H1 (cell line): ENCODE results near the gene ITPKA. TPM values are rescaled to one million over a fixed set of nuclear protein-coding genes. Genes with fewer than 3 reads are reported as not detected.

ENCODE experiments used
- CTCF ChIA-PET: fragments of 300-600 bp; sonication (Branson Sonifier 250); formaldehyde crosslinking; loops from one replicate; lab custom pipeline; 2021; ENCODE audit not compliant: partially characterized antibody; lab: Charles Lee
- POLR2A ChIA-PET: fragments of 300-600 bp; sonication (Branson Sonifier 250); formaldehyde crosslinking; loops from one replicate; lab custom pipeline; 2021; ENCODE audit warnings: inconsistent platforms; ENCODE audit not compliant: partially characterized antibody; lab: Charles Lee
- DNase-seq, 2 experiments: peaks; one replicate each; pipeline versions ENCODE4 v3.0.0 to v3.0.0-alpha.2; 2010 to 2022; ENCODE audit warnings: low spot score in 2 of 2, low read depth in 1 of 2, mixed read lengths in 1 of 2
- FAIRE-seq: peaks from 2 replicates; lab custom pipeline; 2011; peaks lifted over from hg19 to GRCh38; lab: Jason Lieb, UNC
- H2AFZ ChIP-seq: 2 replicates; pipeline ENCODE4 v1.8.1; 2012; ENCODE audit warnings: low read length, inconsistent platforms
- H2AK5ac ChIP-seq: 2 replicates; pipeline ENCODE4 v1.6.1; 2013; ENCODE audit warnings: low read depth, low read length
- H2BK120ac ChIP-seq: replicated peaks from 2 replicates; pipeline ENCODE3; 2013; ENCODE audit warnings: low read depth, low read length, inconsistent platforms
- H2BK12ac ChIP-seq: 2 replicates; pipeline ENCODE4 v1.6.1; 2013; ENCODE audit warnings: low read depth, low read length
- H2BK15ac ChIP-seq: 2 replicates; pipeline ENCODE4 v1.6.1; 2013; ENCODE audit warnings: low read length
- H2BK20ac ChIP-seq: 2 replicates; pipeline ENCODE4 v1.6.1; 2013; ENCODE audit warnings: low read length
- H2BK5ac ChIP-seq: 2 replicates; pipeline ENCODE4 v1.6.1; 2013; ENCODE audit warnings: low read depth, low read length
- H3K14ac ChIP-seq: 2 replicates; pipeline ENCODE4 v1.6.1; 2013; ENCODE audit warnings: inconsistent platforms; ENCODE audit not compliant: insufficient read length
- H3K18ac ChIP-seq: 2 replicates; pipeline ENCODE4 v1.6.1; 2013; ENCODE audit warnings: low read length; ENCODE audit errors: extremely low read depth
- H3K23ac ChIP-seq: 2 replicates; pipeline ENCODE4 v1.6.1; 2013; ENCODE audit warnings: inconsistent platforms; ENCODE audit not compliant: insufficient read length
- H3K23me2 ChIP-seq: 2 replicates; pipeline ENCODE4 v1.6.1; 2013; ENCODE audit warnings: low read depth, low read length
- H3K27ac ChIP-seq: 2 replicates; pipeline ENCODE4 v1.6.1; 2011; ENCODE audit warnings: low read depth, low read length, inconsistent platforms
- H3K27me3 ChIP-seq, 4 experiments: replicated peaks in 1 of 4; 1 replicate in 1 of 4; 2 replicates in 3 of 4; pipeline versions ENCODE4 v1.6.1 to v1.8.1; 2011 to 2013; ENCODE audit warnings: low read length in 3 of 4, mild to moderate bottlenecking in 3 of 4, inconsistent platforms in 2 of 4, mixed read lengths in 2 of 4, moderate library complexity in 1 of 4; ENCODE audit not compliant: control insufficient read depth in 3 of 4, insufficient read depth in 3 of 4; ENCODE audit errors: extremely low read depth in 1 of 4
- H3K36me3 ChIP-seq, 4 experiments: 2 replicates each; pipeline versions ENCODE4 v1.6.1 to v1.8.1; 2011 to 2013; ENCODE audit warnings: mild to moderate bottlenecking in 4 of 4, low read length in 3 of 4, moderate library complexity in 2 of 4, control low read depth in 1 of 4, inconsistent platforms in 1 of 4; ENCODE audit not compliant: insufficient read depth in 4 of 4, control insufficient read depth in 2 of 4
- H3K4ac ChIP-seq: replicated peaks from 2 replicates; pipeline ENCODE3; 2013; ENCODE audit warnings: low read length, low read depth, mixed read lengths, inconsistent platforms; ENCODE audit not compliant: insufficient read length
- H3K4me1 ChIP-seq, 4 experiments: replicated peaks in 1 of 4; 1 replicate in 1 of 4; 2 replicates in 3 of 4; pipeline versions ENCODE4 v1.6.1 to v1.8.1; 2011 to 2013; ENCODE audit warnings: low read length in 3 of 4, inconsistent platforms in 2 of 4, mixed read lengths in 1 of 4; ENCODE audit not compliant: insufficient read depth in 4 of 4, control insufficient read depth in 3 of 4
- H3K4me2 ChIP-seq, 2 experiments: 2 replicates each; pipeline versions ENCODE4 v1.6.1 to v1.8.1; 2011 to 2013; ENCODE audit warnings: low read depth in 2 of 2, low read length in 2 of 2, control low read depth in 1 of 2, inconsistent platforms in 1 of 2, mild to moderate bottlenecking in 1 of 2; ENCODE audit not compliant: insufficient read depth in 1 of 2
- H3K4me3 ChIP-seq, 4 experiments: fragments of 200-600, 300-600 bp in 1 of 4; sonication (generic), shearing (Covaris generic), sonication (Bioruptor Twin) in 1 of 4; 2 replicates each; pipeline versions ENCODE4 v1.5.1 to v1.8.1; 2011 to 2016; ENCODE audit warnings: low read length in 4 of 4, low read depth in 3 of 4, control low read depth in 2 of 4, inconsistent platforms in 2 of 4, mild to moderate bottlenecking in 2 of 4, mixed read lengths in 1 of 4, moderate library complexity in 1 of 4; ENCODE audit not compliant: insufficient read depth in 2 of 4; ENCODE audit errors: extremely low read depth in 1 of 4
- H3K56ac ChIP-seq: replicated peaks from 2 replicates; pipeline ENCODE3; 2013; ENCODE audit warnings: low read depth, mild to moderate bottlenecking, mixed read lengths, low read length, inconsistent platforms; ENCODE audit not compliant: insufficient read length
- H3K79me1 ChIP-seq: 2 replicates; pipeline ENCODE4 v1.6.1; 2013; ENCODE audit warnings: low read depth, low read length, control low read depth
- H3K79me2 ChIP-seq, 2 experiments: 2 replicates each; pipeline versions ENCODE4 v1.6.1 to v1.8.1; 2012 to 2013; ENCODE audit warnings: low read length in 2 of 2, mild to moderate bottlenecking in 2 of 2, inconsistent platforms in 1 of 2; ENCODE audit not compliant: insufficient read depth in 2 of 2, control insufficient read depth in 1 of 2
- H3K9ac ChIP-seq, 4 experiments: replicated peaks in 1 of 4; 1 replicate in 1 of 4; 2 replicates in 3 of 4; pipeline versions ENCODE4 v1.6.1 to v1.8.1; 2011 to 2013; ENCODE audit warnings: low read depth in 3 of 4, low read length in 3 of 4, control low read depth in 2 of 4, mild to moderate bottlenecking in 2 of 4, moderate library complexity in 2 of 4, inconsistent platforms in 1 of 4; ENCODE audit errors: extremely low read depth in 1 of 4
- H3K9me3 ChIP-seq, 2 experiments: 2 replicates each; pipeline versions ENCODE4 v1.6.1 to v1.8.1; 2012 to 2013; ENCODE audit warnings: mild to moderate bottlenecking in 2 of 2, moderate library complexity in 2 of 2, control low read depth in 1 of 2, inconsistent platforms in 1 of 2, low read depth in 1 of 2, low read length in 1 of 2, mixed read lengths in 1 of 2; ENCODE audit not compliant: insufficient read depth in 2 of 2
- H4K20me1 ChIP-seq, 2 experiments: replicated peaks in 1 of 2; 2 replicates each; pipeline versions ENCODE3 to v1.8.1; 2011 to 2013; ENCODE audit warnings: inconsistent platforms in 2 of 2, low read length in 2 of 2, mild to moderate bottlenecking in 1 of 2; ENCODE audit not compliant: insufficient read depth in 2 of 2, control insufficient read depth in 1 of 2
- H4K5ac ChIP-seq: 2 replicates; pipeline ENCODE4 v1.6.1; 2013; ENCODE audit warnings: low read length, low read depth, mixed read lengths, inconsistent platforms; ENCODE audit not compliant: insufficient read length
- H4K8ac ChIP-seq: 2 replicates; pipeline ENCODE4 v1.8.0; 2013; ENCODE audit warnings: mild to moderate bottlenecking, moderate library complexity, low read length, inconsistent platforms; ENCODE audit not compliant: insufficient read depth; ENCODE audit errors: extremely low read depth
- H4K91ac ChIP-seq: replicated peaks from 2 replicates; pipeline ENCODE3; 2013; ENCODE audit warnings: low read length, mixed read lengths, inconsistent platforms; ENCODE audit not compliant: insufficient read length
- CTBP2 ChIP-seq: IDR thresholded peaks from 2 replicates; pipeline ENCODE4 v1.7.0; 2011; ENCODE audit warnings: borderline replicate concordance, mild to moderate bottlenecking, moderate library complexity, mixed read lengths, low read length; ENCODE audit not compliant: insufficient read depth, insufficient read length
- EGR1 ChIP-seq: IDR thresholded peaks from 2 replicates; pipeline ENCODE4 v1.6.1; 2011; ENCODE audit warnings: low read depth, low read length, borderline replicate concordance
- EP300 ChIP-seq, 2 experiments: IDR thresholded peaks; 1 replicate in 1 of 2; 2 replicates in 1 of 2; pipeline ENCODE4 v1.6.1; 2011 to 2012; ENCODE audit warnings: low read depth in 2 of 2, low read length in 2 of 2, mild to moderate bottlenecking in 2 of 2, borderline replicate concordance in 1 of 2, inconsistent platforms in 1 of 2, moderate library complexity in 1 of 2
- EZH2 ChIP-seq: fragments of 200-600 bp; sonication (generic); IDR thresholded peaks from 2 replicates; pipeline ENCODE4 v1.7.1; 2012; ENCODE audit warnings: low read depth, mild to moderate bottlenecking, moderate library complexity, low read length, inconsistent platforms; ENCODE audit not compliant: severe bottlenecking
- HDAC6 ChIP-seq: IDR thresholded peaks from one replicate; pipeline ENCODE4 v1.7.1; 2012; ENCODE audit warnings: low read depth, mild to moderate bottlenecking, inconsistent platforms, low read length, moderate library complexity
- NRF1 ChIP-seq: IDR thresholded peaks from 2 replicates; pipeline ENCODE4 v1.6.1; 2011; ENCODE audit warnings: mild to moderate bottlenecking, low read depth, low read length, improper control_type of control experiment
- SP1 ChIP-seq: IDR thresholded peaks from 2 replicates; pipeline ENCODE4 v1.6.1; 2011; ENCODE audit warnings: low read depth, low read length
- SP4 ChIP-seq: IDR thresholded peaks from 2 replicates; pipeline ENCODE4 v1.6.1; 2012; ENCODE audit warnings: low read length, inconsistent platforms
- TCF12 ChIP-seq: IDR thresholded peaks from 2 replicates; pipeline ENCODE4 v1.6.1; 2011; ENCODE audit warnings: low read depth, mild to moderate bottlenecking, low read length
- WGBS, 2 experiments: shearing (Covaris generic) in 1 of 2; methylation state at CpG; one replicate each; pipeline versions ENCODE4 v1.1.6 to v1.1.7; 2013 to 2015; ENCODE audit warnings: low lambda C conversion rate in 2 of 2, mixed read lengths in 2 of 2, inconsistent platforms in 1 of 2, low coverage in 1 of 2, missing lambda C conversion rate in 1 of 2; ENCODE audit not compliant: insufficient replicate concordance in 2 of 2, insufficient coverage in 1 of 2, insufficient read length in 1 of 2; ENCODE audit errors: extremely low coverage in 1 of 2, missing lambda C conversion rate in 1 of 2; 5-methylcytosine and 5-hydroxymethylcytosine counted together
- polyA plus RNA-seq, 7 experiments: library from polyadenylated mRNA; depleted of rRNA in 3 of 7; stranded (reverse) in 5 of 7; unstranded in 2 of 7; fragments of >200 nt in 5 of 7; fragments of 200-250 nt in 2 of 7; gene quantifications; 1 replicate in 5 of 7; 2 replicates in 1 of 7; 4 replicates in 1 of 7; pipeline versions ENCODE4 v1.2.1 to v1.2.3, GENCODE V29; 2011 to 2013; ENCODE audit warnings: missing spikeins in 2 of 7, mixed read lengths in 2 of 7
- total RNA-seq: library from RNA; stranded (reverse); fragmentation: NEBNext Ultra II Directional; extraction: Animal tissue kit (Norgen Biotek cat#: 25700); gene quantifications from 2 replicates; pipeline ENCODE4 v1.2.1, GENCODE V29; 2021
- TF ChIP-seq, protein P1 (sequence below): IDR thresholded peaks from 2 replicates; pipeline ENCODE4 v1.6.1; 2011; ENCODE audit warnings: low read depth, mild to moderate bottlenecking, low read length; ENCODE audit not compliant: insufficient read depth
- TF ChIP-seq, protein P2 (sequence below): IDR thresholded peaks from 2 replicates; pipeline ENCODE4 v1.6.1; 2011; ENCODE audit warnings: low read length, improper control_type of control experiment
- TF ChIP-seq, protein P3 (sequence below): IDR thresholded peaks from 2 replicates; pipeline ENCODE4 v1.6.1; 2012; ENCODE audit warnings: inconsistent platforms

Gene ITPKA
- total and polyA plus RNA-seq, 2 of the 8 experiments (the other 6 are each of a cell fraction or from before 2014, with no cell fraction given), result 0.39 to 0.99 TPM

DNA sequence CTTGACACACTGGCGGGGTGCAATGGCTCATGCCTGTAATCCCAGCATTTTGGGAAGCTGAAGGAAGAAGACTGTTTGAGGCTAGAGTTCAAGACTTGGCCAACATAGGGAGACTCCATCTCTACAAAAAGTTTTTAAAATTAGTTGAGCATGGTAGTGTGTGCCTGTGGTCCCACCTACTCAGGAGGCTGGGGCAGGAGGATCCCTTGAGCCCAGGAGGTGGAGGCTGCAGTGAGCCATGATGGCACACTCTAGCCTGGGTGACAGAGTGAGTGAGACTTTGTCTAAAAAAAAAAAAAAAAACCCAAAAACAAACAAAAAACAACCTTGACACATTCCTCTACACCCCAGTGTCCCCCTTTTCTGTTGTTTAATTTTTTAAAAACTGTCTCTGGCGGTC lies 4.0 kb upstream of the ITPKA start:
- no peak overlapping the region for H3K27ac ChIP-seq
- H4K20me1 ChIP-seq, result peaks cover 0 to 3% of the 10 kb centered on the region in 2 experiments
- DNase-seq, result no peak
- H3K4me3 ChIP-seq, result no peak overlapping the region
- H3K23ac ChIP-seq, result no peak overlapping the region
- H2AK5ac ChIP-seq, result no peak overlapping the region
- no peaks in the 10 kb centered on the region for H3K9me3 ChIP-seq
- ChIA-PET CTCF (interaction anchor here (2.9 kb wide), 1 partner anchor 23 kb away, joined by 9 read pairs; no protein-coding TSS in a partner anchor), POLR2A (interaction anchor here (1.2 kb wide), 1 partner anchor 24 kb away, joined by 3 read pairs; the partner anchor contains the start of gene LTK)
- H3K79me1 ChIP-seq, result no peaks in the 10 kb centered on the region
- H3K79me2 ChIP-seq, result no peaks in the 10 kb centered on the region
- no peak overlapping the region for H2BK12ac ChIP-seq
- no peak overlapping the region for H3K4ac ChIP-seq
- no peak overlapping the region for H4K8ac ChIP-seq
- peaks cover 14% of the 10 kb centered on the region; the same call in 1 of the 2 replicates for H3K23me2 ChIP-seq
- H3K56ac ChIP-seq, result no peak overlapping the region
- no peak for FAIRE-seq
- H2BK5ac ChIP-seq, result no peak overlapping the region
- no peak overlapping the region for H2AFZ ChIP-seq
- H3K27me3 ChIP-seq, result peaks cover 25 to 41% (median 38%) of the 10 kb centered on the region in 4 experiments
- H4K5ac ChIP-seq, result no peak overlapping the region
- peaks cover 0 to 2% (median 0%) of the 10 kb centered on the region in 4 experiments; a peak in 1 of 8 replicates for H3K36me3 ChIP-seq
- H3K18ac ChIP-seq, result no peak overlapping the region
- no peak overlapping the region for H3K14ac ChIP-seq
- H3K4me2 ChIP-seq, result no peak overlapping the region
- H3K9ac ChIP-seq, result no peak overlapping the region
- H2BK15ac ChIP-seq, result no peak overlapping the region
- no peak overlapping the region for H2BK20ac ChIP-seq
- no peak overlapping the region for H4K91ac ChIP-seq
- WGBS, 2 experiments, result 95% methylated on average over 2 of the region's 2 CpGs; no CpG with 5 or more reads in 1 of the 2 experiments
- H3K4me1 ChIP-seq, result peaks cover 0 to 4% (median 2%) of the 10 kb centered on the region in 4 experiments; a peak in 4 of 7 replicates
- H2BK120ac ChIP-seq, result no peak overlapping the region
- no peak for TF ChIP-seq TCF12
- TF ChIP-seq, protein P1, sequence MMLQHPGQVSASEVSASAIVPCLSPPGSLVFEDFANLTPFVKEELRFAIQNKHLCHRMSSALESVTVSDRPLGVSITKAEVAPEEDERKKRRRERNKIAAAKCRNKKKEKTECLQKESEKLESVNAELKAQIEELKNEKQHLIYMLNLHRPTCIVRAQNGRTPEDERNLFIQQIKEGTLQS, result no peak
- no peak for TF ChIP-seq SP1
- TF ChIP-seq, protein P2, sequence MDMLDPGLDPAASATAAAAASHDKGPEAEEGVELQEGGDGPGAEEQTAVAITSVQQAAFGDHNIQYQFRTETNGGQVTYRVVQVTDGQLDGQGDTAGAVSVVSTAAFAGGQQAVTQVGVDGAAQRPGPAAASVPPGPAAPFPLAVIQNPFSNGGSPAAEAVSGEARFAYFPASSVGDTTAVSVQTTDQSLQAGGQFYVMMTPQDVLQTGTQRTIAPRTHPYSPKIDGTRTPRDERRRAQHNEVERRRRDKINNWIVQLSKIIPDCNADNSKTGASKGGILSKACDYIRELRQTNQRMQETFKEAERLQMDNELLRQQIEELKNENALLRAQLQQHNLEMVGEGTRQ, result no peak
- no peak for TF ChIP-seq EZH2
- TF ChIP-seq HDAC6, result no peak
- TF ChIP-seq EP300 (IDR thresholded peaks at IDR 0.05; ENCODE audit: borderline replicate concordance in 1 of 2, low read depth in 2 of 2, low read length in 2 of 2), result no peak
- no peak for TF ChIP-seq CTBP2
- no peak for TF ChIP-seq SP4
- TF ChIP-seq, protein P3, sequence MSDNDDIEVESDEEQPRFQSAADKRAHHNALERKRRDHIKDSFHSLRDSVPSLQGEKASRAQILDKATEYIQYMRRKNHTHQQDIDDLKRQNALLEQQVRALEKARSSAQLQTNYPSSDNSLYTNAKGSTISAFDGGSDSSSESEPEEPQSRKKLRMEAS, result no peak
- TF ChIP-seq EGR1, result no peak
- TF ChIP-seq NRF1, result no peak
